HG02840 (cell line): ENCODE data around the gene CDH26.

Experiments
- ATAC-seq: cut with Tn5 transposase; IDR thresholded peaks from one replicate; pipeline ENCODE4 v1.9.1; 2021; ENCODE audit warnings: mild to moderate bottlenecking, moderate library complexity, moderate number of reproducible peaks; ENCODE audit not compliant: unreplicated experiment, low FRiP score

CDH26 gene

GRCh38 chr20:59977086-59977485, 18.9 kb downstream of the CDH26 start:
- ATAC-seq: no peak

- ATAC-seq: no peak
These were observed 24.9 kb downstream of the CDH26 start for GRCh38 chr20:59983076-59983475.

GRCh38 chr20:59984541-59984940, 26.3 kb downstream of the CDH26 start:
- ATAC-seq: no peak

- ATAC-seq: no peak
These were observed 26.9 kb downstream of the CDH26 start for GRCh38 chr20:59985164-59985563.

- ATAC-seq: no peak
These were observed 27.6 kb downstream of the CDH26 start for GRCh38 chr20:59985864-59986263.

GRCh38 chr20:59987135-59987534, 28.9 kb downstream of the CDH26 start:
- no peak for ATAC-seq

GRCh38 chr20:59988141-59988540, 29.9 kb downstream of the CDH26 start:
- ATAC-seq: no peak

GRCh38 chr20:59992526-59993084, 34.4 kb downstream of the CDH26 start:
- no peak for ATAC-seq

GRCh38 chr20:59993736-59994430, 35.7 kb downstream of the CDH26 start:
- no peak for ATAC-seq

GRCh38 chr20:59994697-59995122, 36.5 kb downstream of the CDH26 start:
- no peak for ATAC-seq

- no peak for ATAC-seq
These were observed 37.9 kb downstream of the CDH26 start for GRCh38 chr20:59996108-59996507.

GRCh38 chr20:59997896-59998295, 39.7 kb downstream of the CDH26 start:
- no peak for ATAC-seq

- no peak for ATAC-seq
These were observed 41.3 kb downstream of the CDH26 start for GRCh38 chr20:59999502-59999901.

- no peak for ATAC-seq
These were observed 42.2 kb downstream of the CDH26 start for GRCh38 chr20:60000271-60001042.

GRCh38 chr20:60001108-60001507, 42.9 kb downstream of the CDH26 start:
- no peak for ATAC-seq

- ATAC-seq: no peak
These were observed 45.6 kb downstream of the CDH26 start for GRCh38 chr20:60003776-60004175.

- no peak for ATAC-seq
These were observed 48.0 kb downstream of the CDH26 start for GRCh38 chr20:60006261-60006660.

- ATAC-seq: no peak
These were observed 49.2 kb downstream of the CDH26 start for GRCh38 chr20:60007464-60007863.

- ATAC-seq: no peak
These were observed 50.0 kb downstream of the CDH26 start for GRCh38 chr20:60008130-60008808.

- no peak for ATAC-seq
These were observed 51.1 kb downstream of the CDH26 start for GRCh38 chr20:60009318-60009717.
